ENCODE data around the gene SLCO1C1.

SLCO1C1 gene

GRCh38 chr12:20792971-20793370, 97.8 kb downstream of the SLCO1C1 start:
- in situ Hi-C loops (cut with MboI; ENCODE audit: low sequenced_read_pairs), result no loop called here

DNA sequence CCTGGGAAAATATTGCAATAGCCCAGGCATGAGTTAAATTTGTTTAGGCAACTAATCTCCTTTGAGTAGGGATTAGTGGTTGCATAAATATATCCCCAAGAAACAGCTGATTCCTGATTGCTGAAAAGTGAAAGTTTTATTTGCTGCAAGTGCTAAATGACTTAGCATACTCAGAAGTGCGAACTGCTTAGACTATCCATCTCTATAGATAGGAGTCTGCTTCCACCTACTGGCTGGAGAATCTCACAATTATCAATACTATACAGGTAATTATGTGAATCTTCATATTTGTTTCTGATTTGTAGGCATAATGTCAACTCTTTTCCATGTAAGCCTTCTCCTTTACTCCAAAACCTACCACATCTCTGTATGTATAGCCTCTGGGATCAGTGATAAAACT, 103.4 kb downstream of the SLCO1C1 start:
- in situ Hi-C loops (cut with MboI; ENCODE audit: low sequenced_read_pairs), result no loop called here

DNA sequence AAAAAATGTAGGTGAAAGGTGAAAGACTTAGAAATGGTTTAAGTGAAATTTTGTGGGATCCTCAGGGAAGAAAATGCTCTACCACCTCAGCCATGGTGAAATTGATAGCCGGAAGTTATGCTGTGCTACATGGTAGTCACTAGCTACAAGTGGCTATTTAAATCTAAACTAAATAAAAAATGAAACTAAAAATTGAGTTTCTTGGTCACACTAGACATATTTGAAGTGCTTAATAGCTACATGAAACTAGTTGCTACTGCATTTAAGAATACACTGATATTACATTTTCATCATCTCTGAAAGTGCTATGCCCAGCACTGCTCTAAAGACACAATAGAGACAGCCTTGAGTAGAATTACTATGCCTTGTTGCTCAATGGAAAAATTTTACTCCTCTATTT, 105.0 kb downstream of the SLCO1C1 start:
- in situ Hi-C loops (cut with MboI; ENCODE audit: low sequenced_read_pairs), result no loop called here

- in situ Hi-C loops (cut with MboI; ENCODE audit: low sequenced_read_pairs), result no loop called here
These were observed 105.9 kb downstream of the SLCO1C1 start for GRCh38 chr12:20801035-20801434.

All from hTERT RPE-1 (cell line).